ENCODE measurements around the gene GNAQ. TPM values are rescaled to one million over a fixed set of nuclear protein-coding genes. Genes with fewer than 3 reads are reported as not detected.

GNAQ gene
- total and polyA plus RNA-seq, 2 of the 4 experiments (the other 2 are of a cell fraction) = 23.1 to 50.7 TPM

DNA sequence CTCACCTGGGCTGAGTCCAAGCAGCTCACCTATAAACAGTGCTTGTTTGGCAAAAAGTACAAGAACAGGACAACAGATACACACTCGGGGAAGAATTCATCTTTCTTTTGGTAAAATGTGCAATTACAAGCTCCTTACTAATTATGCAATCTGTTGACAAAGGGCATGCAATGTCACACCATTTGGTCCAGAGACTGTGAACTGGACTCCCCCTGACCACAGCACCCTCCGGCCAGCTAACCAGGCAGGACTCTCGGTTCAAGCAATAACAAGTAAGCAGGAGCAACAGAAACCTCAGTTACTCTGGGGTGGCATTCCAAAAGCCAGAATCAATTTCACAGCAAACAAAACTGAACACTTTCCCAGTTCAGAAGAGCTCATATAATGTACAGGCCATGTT, 113.8 kb downstream of the GNAQ start:
- Histone ChIP-seq H3K4ac (ENCODE audit: low read depth, low read length) (no peak overlapping the region), H2BK15ac (ENCODE audit: low read depth, low read length) (no peak overlapping the region), H3K79me1 (ENCODE audit: low read depth in 1 of 2, low read length in 2 of 2) (peaks cover 26 to 35% of the 10 kb centered on the region in 2 experiments), H2BK20ac (ENCODE audit: low read depth, low read length) (no peak overlapping the region), H2BK5ac (ENCODE audit: low read depth, low read length, poor library complexity, severe bottlenecking) (no peak overlapping the region), H3K4me3 (ENCODE audit: insufficient read depth, low read depth, low read length) (no peak overlapping the region), H2AK9ac (replicated peaks; ENCODE audit: low read depth, low read length, poor library complexity) (no peak overlapping the region), H3K4me2 (ENCODE audit: low read depth, low read length) (no peak overlapping the region), H3K9me3 (ENCODE audit: control insufficient read depth, insufficient read depth, low read length) (no peaks in the 10 kb centered on the region), H3K23ac (ENCODE audit: low read depth, low read length) (no peak overlapping the region), H2BK120ac (ENCODE audit: low read depth, low read length) (no peak overlapping the region), H4K5ac (ENCODE audit: low read depth, low read length) (no peak overlapping the region), H3K36me3 (ENCODE audit: control insufficient read depth, insufficient read depth, low read length) (peaks cover 8% of the 10 kb centered on the region), H3K9me1 (ENCODE audit: insufficient read depth, low read length) (peaks cover 5% of the 10 kb centered on the region; the same call in 1 of the 2 replicates), H4K20me1 (ENCODE audit: insufficient read depth, low read length) (peaks cover 2% of the 10 kb centered on the region; the same call in 1 of the 2 replicates), H4K91ac (ENCODE audit: insufficient read depth, low read depth, low read length) (no peak overlapping the region), H3K4me1 (ENCODE audit: control insufficient read depth, insufficient read depth, low read length) (no peaks in the 10 kb centered on the region), H2AK5ac (ENCODE audit: low read depth, low read length) (no peak overlapping the region), H3K27me3 (ENCODE audit: control insufficient read depth, insufficient read depth, low read length) (no peaks in the 10 kb centered on the region), H4K8ac (ENCODE audit: low read depth in 2 of 2, low read length in 2 of 2) (no peak overlapping the region), H3K27ac (ENCODE audit: insufficient read depth, low read length) (no peak overlapping the region), H3K18ac (ENCODE audit: low read depth, low read length) (no peak overlapping the region), H3K14ac (replicated peaks; ENCODE audit: low read depth, low read length) (no peak overlapping the region), H3K9ac (ENCODE audit: low read depth, low read length) (no peak overlapping the region), H3K56ac (ENCODE audit: extremely low read depth, insufficient read depth, low read length) (no peak overlapping the region), H2AFZ (replicated peaks; ENCODE audit: low read length, poor library complexity) (no peak overlapping the region)
- CTCF ChIA-PET = no interaction called here
- DNase-seq (no peak), ATAC-seq (ENCODE audit: low read depth) (no peak)
- dilution Hi-C loops (cut with HindIII; ENCODE audit: low sequenced_read_pairs, unreplicated experiment) = no loop called here
- whole genome bisulfite sequencing, 2 experiments (ENCODE audit: extremely low coverage in 2 of 2, insufficient read length in 1 of 2) = no CpG with 5 or more reads among the region's 3 CpGs
- POLR2A ChIA-PET (ENCODE audit: unreplicated experiment) = no interaction called here
- in situ Hi-C loops (cut with MboI; ENCODE audit: low sequenced_read_pairs) = no loop called here
- TF ChIP-seq FOS (IDR thresholded peaks at IDR 0.05; ENCODE audit: low read depth, low read length) (no peak), RCOR1 (IDR thresholded peaks at IDR 0.05; ENCODE audit: insufficient replicate concordance, low read length) (no peak), RFX5 (IDR thresholded peaks at IDR 0.05; ENCODE audit: low read depth, low read length) (no peak), MXI1 (IDR thresholded peaks at IDR 0.05; ENCODE audit: borderline replicate concordance, low read depth, low read length) (no peak), POLR2A (IDR thresholded peaks at IDR 0.05; ENCODE audit: low read depth, low read length) (no peak), MAZ (IDR thresholded peaks at IDR 0.05; ENCODE audit: borderline replicate concordance, low read depth, low read length) (no peak)
- TF ChIP-seq, protein P1, sequence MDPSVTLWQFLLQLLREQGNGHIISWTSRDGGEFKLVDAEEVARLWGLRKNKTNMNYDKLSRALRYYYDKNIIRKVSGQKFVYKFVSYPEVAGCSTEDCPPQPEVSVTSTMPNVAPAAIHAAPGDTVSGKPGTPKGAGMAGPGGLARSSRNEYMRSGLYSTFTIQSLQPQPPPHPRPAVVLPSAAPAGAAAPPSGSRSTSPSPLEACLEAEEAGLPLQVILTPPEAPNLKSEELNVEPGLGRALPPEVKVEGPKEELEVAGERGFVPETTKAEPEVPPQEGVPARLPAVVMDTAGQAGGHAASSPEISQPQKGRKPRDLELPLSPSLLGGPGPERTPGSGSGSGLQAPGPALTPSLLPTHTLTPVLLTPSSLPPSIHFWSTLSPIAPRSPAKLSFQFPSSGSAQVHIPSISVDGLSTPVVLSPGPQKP (IDR thresholded peaks at IDR 0.05; ENCODE audit: borderline replicate concordance, low read depth, low read length) = no peak
- TF ChIP-seq, protein P2, sequence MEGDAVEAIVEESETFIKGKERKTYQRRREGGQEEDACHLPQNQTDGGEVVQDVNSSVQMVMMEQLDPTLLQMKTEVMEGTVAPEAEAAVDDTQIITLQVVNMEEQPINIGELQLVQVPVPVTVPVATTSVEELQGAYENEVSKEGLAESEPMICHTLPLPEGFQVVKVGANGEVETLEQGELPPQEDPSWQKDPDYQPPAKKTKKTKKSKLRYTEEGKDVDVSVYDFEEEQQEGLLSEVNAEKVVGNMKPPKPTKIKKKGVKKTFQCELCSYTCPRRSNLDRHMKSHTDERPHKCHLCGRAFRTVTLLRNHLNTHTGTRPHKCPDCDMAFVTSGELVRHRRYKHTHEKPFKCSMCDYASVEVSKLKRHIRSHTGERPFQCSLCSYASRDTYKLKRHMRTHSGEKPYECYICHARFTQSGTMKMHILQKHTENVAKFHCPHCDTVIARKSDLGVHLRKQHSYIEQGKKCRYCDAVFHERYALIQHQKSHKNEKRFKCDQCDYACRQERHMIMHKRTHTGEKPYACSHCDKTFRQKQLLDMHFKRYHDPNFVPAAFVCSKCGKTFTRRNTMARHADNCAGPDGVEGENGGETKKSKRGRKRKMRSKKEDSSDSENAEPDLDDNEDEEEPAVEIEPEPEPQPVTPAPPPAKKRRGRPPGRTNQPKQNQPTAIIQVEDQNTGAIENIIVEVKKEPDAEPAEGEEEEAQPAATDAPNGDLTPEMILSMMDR (conservative IDR thresholded peaks at IDR 0.05; ENCODE audit: low read depth, low read length) = no peak
- no TSS peak for BruUV-seq (replicated peaks)
- intact Hi-C loops (cut with micrococcal nuclease) = no loop called here

All from IMR-90 (cell line).